ENCODE measurements around the gene CTNNA2.

Gene CTNNA2

DNA sequence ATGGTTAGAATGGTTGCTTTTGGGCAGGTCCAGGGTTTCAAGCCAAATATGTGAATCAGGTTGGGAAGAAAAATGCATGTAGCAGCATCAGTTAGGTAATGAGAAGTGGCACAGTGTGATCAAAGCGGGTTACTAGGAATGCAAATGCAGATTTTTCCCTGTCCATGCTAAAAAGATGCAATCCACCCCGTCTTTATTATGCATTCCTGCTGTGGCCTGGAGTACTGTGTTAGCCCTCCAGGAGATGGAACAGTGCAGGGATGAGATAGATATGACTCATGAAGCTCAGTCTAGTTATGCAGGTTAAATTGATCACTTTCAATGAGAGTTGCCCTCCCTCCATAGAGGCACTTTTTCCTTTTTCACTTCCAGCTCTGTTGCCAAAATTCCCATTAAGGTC, 283.8 kb downstream of the CTNNA2 start:
- no peak for DNase-seq

DNA sequence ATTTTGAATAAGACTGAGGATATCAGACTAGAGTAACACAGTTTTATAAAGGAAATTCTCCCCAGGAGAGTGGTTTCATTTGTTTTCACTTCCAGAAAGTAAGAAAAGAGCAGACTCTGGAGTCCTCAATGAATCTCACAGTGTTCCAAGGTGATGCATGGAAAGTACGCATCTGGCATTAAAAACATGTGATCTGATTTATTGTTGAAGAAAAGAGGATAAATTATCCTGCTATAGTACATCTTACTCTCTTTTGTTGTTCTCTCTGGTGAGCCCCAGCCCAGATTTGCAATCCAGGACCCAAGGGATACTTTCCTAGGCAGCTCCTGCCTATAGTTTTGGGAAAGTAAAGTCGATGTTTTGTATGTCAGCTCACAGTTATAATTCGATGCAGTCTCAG, 285.9 kb downstream of the CTNNA2 start:
- DNase-seq = no peak

GRCh38 chr2:79799729-79800128, 286.9 kb downstream of the CTNNA2 start:
- DNase-seq = no peak

GRCh38 chr2:79801082-79801481, 288.2 kb downstream of the CTNNA2 start:
- no peak for DNase-seq

- DNase-seq = no peak
These were observed 304.4 kb downstream of the CTNNA2 start for GRCh38 chr2:79817288-79817687.

- DNase-seq = no peak
These were observed 307.4 kb downstream of the CTNNA2 start for GRCh38 chr2:79820281-79820680.

GRCh38 chr2:79822136-79822535, 309.3 kb downstream of the CTNNA2 start:
- no peak for DNase-seq

DNA sequence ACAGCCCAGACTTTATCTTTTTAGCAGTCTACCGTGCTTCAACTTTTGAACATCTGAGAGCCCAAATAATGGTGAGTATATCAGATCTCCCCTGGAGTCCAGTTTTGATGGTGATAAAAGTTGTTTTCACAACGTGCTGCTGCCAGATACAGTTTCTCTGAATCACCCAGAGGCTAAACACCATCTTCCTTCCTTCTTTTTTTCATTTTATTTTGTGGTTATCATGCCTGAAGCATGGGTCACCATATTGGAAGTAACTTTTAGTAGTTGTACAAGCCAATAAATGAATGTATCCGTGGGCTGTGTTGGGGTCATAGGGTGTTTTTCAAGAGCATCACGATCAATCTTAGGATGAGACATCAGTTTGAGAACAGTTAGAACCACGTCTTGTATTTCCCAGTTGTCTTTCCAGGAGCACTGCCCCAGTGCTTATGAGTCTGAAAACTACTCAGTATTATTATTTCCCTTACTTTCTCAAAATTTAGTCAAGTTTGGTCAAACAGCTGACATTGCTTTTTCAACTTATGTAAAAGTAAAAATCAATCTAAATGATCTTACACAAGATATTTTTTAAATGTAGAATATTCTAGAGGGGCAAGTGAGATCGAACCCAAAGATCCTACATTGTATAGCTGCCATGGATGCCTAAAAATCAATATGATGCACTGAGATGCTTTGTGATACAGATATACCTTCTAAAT, 311.4 kb downstream of the CTNNA2 start:
- DNase-seq = no peak

DNA sequence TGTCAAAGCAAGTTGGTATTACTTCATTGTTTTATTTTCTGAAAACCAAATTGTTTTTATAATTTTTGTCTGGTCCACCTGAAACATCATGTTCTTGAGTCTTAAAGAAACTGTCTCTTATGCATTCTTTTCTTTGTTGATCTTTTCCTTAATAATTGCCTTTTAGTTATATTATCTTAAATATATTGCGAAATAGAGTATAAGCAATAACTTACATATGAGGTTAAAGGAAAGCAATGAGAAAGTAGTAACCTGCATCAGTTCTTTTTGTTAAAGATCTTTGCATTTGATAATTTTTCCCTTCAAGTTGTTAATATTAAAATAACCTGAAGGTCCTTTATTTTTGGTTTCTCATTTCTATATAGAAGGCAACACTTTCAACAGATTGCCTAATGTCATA, 315.0 kb downstream of the CTNNA2 start:
- DNase-seq = no peak

DNA sequence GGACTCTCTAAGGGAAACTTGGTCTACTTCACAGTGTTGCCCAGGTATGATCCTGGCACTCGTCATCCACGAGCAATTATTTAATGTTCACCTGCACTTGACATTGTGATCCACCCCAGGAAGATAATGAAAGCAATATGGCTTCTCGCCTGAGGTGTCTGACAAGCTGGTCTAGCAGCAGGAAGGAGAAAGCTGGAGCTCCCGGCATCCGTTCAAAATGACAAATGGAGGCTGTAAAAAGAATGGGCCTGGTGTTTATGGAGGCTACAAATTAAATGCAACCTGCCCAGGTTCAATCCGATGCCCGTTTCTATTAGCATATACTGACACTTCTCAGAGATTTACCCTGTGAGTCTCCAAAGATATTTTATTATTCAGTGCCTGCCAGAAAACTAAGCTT, 317.6 kb downstream of the CTNNA2 start:
- DNase-seq = peak; percentile 7

DNA sequence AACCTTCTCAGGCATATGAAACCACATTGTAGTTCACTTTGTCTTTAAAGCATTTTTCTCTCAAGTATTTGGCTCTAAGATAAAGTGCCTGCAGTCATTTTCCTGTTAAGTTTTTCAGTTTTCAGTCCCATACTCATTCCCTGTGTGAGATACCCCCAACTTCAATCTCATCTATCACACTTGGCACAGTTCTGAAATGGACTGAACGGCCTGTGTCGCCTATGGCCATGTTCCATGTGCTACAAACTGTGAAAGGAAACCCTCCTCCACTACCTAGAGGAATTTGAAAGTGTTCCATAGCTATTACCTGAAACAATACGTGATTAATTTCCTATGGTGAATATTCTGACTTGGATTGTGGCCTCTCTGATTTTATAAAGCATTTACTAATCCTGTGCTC, 319.1 kb downstream of the CTNNA2 start:
- DNase-seq = no peak

DNA sequence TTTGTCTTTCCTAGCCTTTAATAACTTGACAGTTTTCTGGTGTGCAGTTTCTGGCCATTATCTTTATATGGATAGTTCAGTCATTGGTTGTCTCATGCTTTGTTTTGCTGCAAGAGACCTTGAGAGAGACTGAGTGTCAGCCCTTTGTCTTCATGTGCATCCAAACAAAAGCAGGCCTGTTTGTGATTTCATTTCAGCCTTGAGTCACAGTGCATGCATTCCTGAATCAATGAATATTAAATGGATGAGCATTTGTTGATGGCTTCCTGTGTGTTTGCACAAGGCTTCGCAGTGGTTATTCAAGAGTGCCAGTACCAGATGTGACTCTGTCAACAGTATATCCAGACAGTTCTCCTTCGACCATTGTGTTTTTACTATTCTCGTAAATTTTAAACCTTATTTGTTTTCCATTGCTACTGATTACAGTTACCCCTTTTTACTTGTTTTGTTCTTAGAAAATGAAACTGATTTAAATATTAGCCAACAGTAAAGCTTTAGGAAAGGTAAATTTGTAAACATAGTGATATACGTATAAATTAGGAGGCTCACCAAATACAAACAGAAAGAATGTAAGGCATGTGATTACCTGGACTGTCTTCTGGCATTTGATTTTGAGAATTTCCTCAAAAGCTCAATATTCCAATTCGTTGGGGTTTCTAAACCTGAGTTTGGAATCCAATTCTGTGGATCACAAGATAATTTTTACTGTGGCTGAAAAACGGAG, 319.8 kb downstream of the CTNNA2 start:
- DNase-seq = peak; percentile 84

GRCh38 chr2:79833235-79833878, 320.5 kb downstream of the CTNNA2 start:
- no peak for DNase-seq

DNA sequence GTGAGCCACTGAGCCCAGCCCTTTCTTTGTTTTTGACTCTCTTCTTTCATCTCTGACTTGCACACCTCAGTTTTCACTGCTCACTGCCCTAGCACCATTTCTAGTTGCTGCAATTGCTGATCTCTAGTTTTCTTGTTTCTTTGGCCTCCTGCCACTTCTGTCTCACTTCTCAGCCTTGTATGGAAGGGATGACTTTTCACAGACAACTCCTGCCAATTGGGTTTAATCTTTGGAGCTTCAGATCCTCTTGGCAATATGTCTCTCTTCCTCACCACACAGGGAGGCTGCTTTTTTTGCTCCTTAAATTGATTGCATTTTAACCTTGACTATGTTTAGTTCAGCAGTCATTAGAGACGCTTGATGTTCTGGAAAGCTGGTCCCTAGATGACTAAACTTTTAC, 323.1 kb downstream of the CTNNA2 start:
- no peak for DNase-seq

GRCh38 chr2:79844011-79844410, 331.2 kb downstream of the CTNNA2 start:
- DNase-seq = no peak

- no peak for DNase-seq
These were observed 334.0 kb downstream of the CTNNA2 start for GRCh38 chr2:79846878-79847277.

DNA sequence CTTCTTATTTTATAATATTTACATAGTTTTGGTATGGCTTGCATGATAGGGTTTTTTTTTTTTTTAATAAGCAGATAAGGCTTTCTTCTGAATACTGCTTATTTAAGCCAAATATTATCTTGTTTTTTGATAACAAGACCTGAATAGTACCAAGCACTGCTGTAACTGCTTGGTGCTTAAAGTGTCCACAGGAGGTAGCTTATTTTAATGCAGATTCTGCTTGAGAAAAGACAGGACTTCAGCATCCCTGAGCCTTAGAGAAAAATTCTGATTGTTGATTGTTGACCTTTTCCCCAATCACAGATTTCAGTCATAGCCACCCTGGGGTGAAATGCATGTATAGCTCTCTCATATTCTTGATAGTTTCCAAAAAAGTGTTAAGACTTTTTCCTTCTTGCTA, 336.4 kb downstream of the CTNNA2 start:
- no peak for DNase-seq

DNA sequence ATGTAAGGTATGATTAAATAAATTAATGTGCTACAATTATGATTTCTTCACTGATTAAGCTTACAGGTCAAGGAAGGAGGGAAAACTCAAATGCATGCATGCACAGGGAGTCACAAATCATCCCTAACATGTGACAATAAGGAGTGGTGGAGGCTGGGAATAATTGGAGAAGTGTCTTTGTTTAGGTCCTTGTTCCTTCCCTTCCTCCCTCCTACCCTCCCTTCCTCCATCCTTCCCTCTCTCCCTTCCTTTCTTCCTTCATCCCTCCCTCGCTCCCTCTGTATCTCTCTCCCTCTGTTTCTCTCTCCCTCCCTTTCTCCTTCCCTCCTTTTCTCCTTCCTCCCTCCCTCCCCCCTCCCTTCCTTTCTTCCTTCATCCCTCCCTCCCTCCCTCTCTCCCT, 337.1 kb downstream of the CTNNA2 start:
- no peak for DNase-seq

DNA sequence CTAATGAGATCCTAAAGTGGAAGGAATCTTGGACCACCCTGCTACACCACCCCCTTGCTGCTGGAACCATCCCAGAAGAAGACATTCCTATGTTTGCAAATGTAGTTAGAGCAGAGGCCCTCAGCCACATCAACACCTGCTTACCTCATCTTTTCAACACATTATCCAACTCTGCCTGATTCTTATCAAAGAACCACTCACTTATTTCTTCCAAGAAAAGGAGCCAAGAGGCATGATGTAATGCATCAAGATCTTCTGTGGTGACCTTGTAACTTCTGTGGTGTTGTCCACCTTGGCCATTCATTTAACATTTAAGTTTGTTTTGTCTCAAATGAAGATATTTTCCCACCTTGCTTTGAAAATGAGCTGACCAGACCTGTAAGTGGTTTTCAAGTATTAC, 338.1 kb downstream of the CTNNA2 start:
- DNase-seq = no peak

- DNase-seq = peak; percentile 30
These were observed 342.6 kb downstream of the CTNNA2 start for GRCh38 chr2:79855264-79856006.

DNA sequence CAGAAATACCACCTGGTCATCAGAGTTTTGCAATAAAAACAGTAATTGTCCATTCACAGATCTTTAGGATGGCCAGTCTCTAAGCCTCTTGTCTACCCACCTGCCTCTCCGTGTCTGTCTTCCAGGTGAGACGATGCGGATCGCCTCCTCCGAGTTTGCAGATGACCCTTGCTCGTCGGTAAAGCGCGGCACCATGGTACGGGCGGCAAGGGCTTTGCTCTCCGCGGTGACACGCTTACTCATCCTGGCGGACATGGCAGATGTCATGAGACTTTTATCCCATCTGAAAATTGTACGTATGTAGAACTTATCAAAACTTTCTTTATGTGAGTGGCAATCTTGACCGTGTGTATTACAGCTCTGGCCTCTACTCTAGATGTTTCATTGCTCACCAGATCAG, 345.0 kb downstream of the CTNNA2 start:
- DNase-seq = no peak

- DNase-seq = no peak
These were observed 347.6 kb downstream of the CTNNA2 start for GRCh38 chr2:79860228-79861058.

GRCh38 chr2:79861059-79861374, 348.2 kb downstream of the CTNNA2 start:
- DNase-seq = no peak

Measured in DMS153 (cell line).